Astrocyte (in vitro differentiated cells and primary cell): ENCODE measurements around the gene CFC1B. TPM values are rescaled to one million over a fixed set of nuclear protein-coding genes. Genes with fewer than 3 reads are reported as not detected.
"Not testable (repeated sequence)": the region's sequence is repeated elsewhere in the genome, so short reads cannot be mapped to it uniquely, and the experiment has no call there.

ENCODE experiments used
- DNase-seq: peaks from one replicate; pipeline ENCODE4 v3.0.0-alpha.2; 2010; ENCODE audit warnings: low read depth
- FAIRE-seq: peaks from 2 replicates; lab custom pipeline; 2011; peaks lifted over from hg19 to GRCh38; lab: Jason Lieb, UNC
- H2AFZ ChIP-seq: 2 replicates; pipeline ENCODE4 v1.6.0; 2012; ENCODE audit warnings: low read depth, low read length, inconsistent platforms
- H3K27ac ChIP-seq: 2 replicates; pipeline ENCODE4 v1.5.1; 2011; ENCODE audit warnings: low read depth, low read length, inconsistent platforms
- H3K27me3 ChIP-seq: 2 replicates; pipeline ENCODE4 v1.6.0; 2011; ENCODE audit warnings: low read length, inconsistent platforms; ENCODE audit not compliant: insufficient read depth
- H3K36me3 ChIP-seq: 2 replicates; pipeline ENCODE4 v1.5.1; 2011; ENCODE audit warnings: low read length, inconsistent platforms; ENCODE audit not compliant: insufficient read depth
- H3K4me1 ChIP-seq: 2 replicates; pipeline ENCODE4 v1.5.1; 2011; ENCODE audit warnings: low read length, inconsistent platforms; ENCODE audit not compliant: insufficient read depth
- H3K4me2 ChIP-seq: 2 replicates; pipeline ENCODE4 v1.6.0; 2012; ENCODE audit warnings: low read length, inconsistent platforms
- H3K4me3 ChIP-seq: 2 replicates; pipeline ENCODE4 v1.5.1; 2011; ENCODE audit warnings: low read depth, mild to moderate bottlenecking, low read length, inconsistent platforms; ENCODE audit not compliant: insufficient read depth
- H3K79me2 ChIP-seq: 2 replicates; pipeline ENCODE4 v1.6.0; 2012; ENCODE audit warnings: mild to moderate bottlenecking, low read length, inconsistent platforms; ENCODE audit not compliant: insufficient read depth
- H3K9ac ChIP-seq: 2 replicates; pipeline ENCODE4 v1.6.0; 2012; ENCODE audit warnings: mild to moderate bottlenecking, low read length, inconsistent platforms
- H3K9me3 ChIP-seq: 2 replicates; pipeline ENCODE4 v1.5.1; 2012; ENCODE audit warnings: low read depth, mild to moderate bottlenecking, low read length, inconsistent platforms; ENCODE audit not compliant: insufficient read depth
- H4K20me1 ChIP-seq: 2 replicates; pipeline ENCODE4 v1.6.0; 2012; ENCODE audit warnings: low read length, inconsistent platforms; ENCODE audit not compliant: insufficient read depth
- H3K27ac Mint-ChIP-seq: one replicate; pipeline ENCODE4 v1.8.0; 2021; ENCODE audit warnings: mild to moderate bottlenecking, mixed read lengths; ENCODE audit not compliant: unreplicated experiment
- H3K27me3 Mint-ChIP-seq: one replicate; pipeline ENCODE4 v1.8.0; 2021; ENCODE audit warnings: low read depth, mixed read lengths; ENCODE audit not compliant: unreplicated experiment
- H3K36me3 Mint-ChIP-seq: one replicate; pipeline ENCODE4 v1.8.0; 2021; ENCODE audit warnings: low read depth, mixed read lengths; ENCODE audit not compliant: unreplicated experiment
- H3K4me1 Mint-ChIP-seq: one replicate; pipeline ENCODE4 v1.8.0; 2021; ENCODE audit warnings: low read depth, mixed read lengths; ENCODE audit not compliant: unreplicated experiment
- H3K4me3 Mint-ChIP-seq: one replicate; pipeline ENCODE4 v1.8.0; 2021; ENCODE audit warnings: mild to moderate bottlenecking, moderate library complexity, mixed read lengths; ENCODE audit not compliant: unreplicated experiment
- H3K9me3 Mint-ChIP-seq: one replicate; pipeline ENCODE4 v1.8.0; 2021; ENCODE audit warnings: mild to moderate bottlenecking, mixed read lengths; ENCODE audit not compliant: unreplicated experiment
- total RNA-seq: library from RNA; stranded (reverse); gene quantifications from 2 replicates; pipeline ENCODE4 v1.2.1, GENCODE V29; 2021

The CFC1B gene
- total RNA-seq, 1 donor from 2014 or later, result not detected

GRCh38 chr2:130574230-130574629, 53.2 kb downstream of the CFC1B start:
- H3K4me3 Mint-ChIP-seq, DNase-seq, H3K4me1 ChIP-seq, H3K27ac Mint-ChIP-seq, H3K9me3 Mint-ChIP-seq, H4K20me1 ChIP-seq, H3K36me3 ChIP-seq, H3K27ac ChIP-seq, H3K79me2 ChIP-seq, H3K4me2 ChIP-seq, H3K27me3 ChIP-seq, H3K9me3 ChIP-seq, H3K4me1 Mint-ChIP-seq, H3K9ac ChIP-seq, H2AFZ ChIP-seq, H3K36me3 Mint-ChIP-seq, H3K27me3 Mint-ChIP-seq, FAIRE-seq, H3K4me3 ChIP-seq: not testable (repeated sequence)

GRCh38 chr2:130576209-130576784, 55.3 kb downstream of the CFC1B start:
- not testable (repeated sequence) for H3K4me3 Mint-ChIP-seq, H3K36me3 Mint-ChIP-seq, H3K27me3 Mint-ChIP-seq, H3K79me2 ChIP-seq, H3K27ac Mint-ChIP-seq, H3K4me1 Mint-ChIP-seq, H3K27me3 ChIP-seq, H4K20me1 ChIP-seq, DNase-seq, FAIRE-seq, H3K4me1 ChIP-seq, H3K9ac ChIP-seq, H2AFZ ChIP-seq, H3K36me3 ChIP-seq, H3K4me2 ChIP-seq, H3K4me3 ChIP-seq, H3K9me3 Mint-ChIP-seq, H3K27ac ChIP-seq, H3K9me3 ChIP-seq

- H2AFZ ChIP-seq, H3K9ac ChIP-seq, H3K36me3 ChIP-seq, H3K27ac Mint-ChIP-seq, H3K27me3 ChIP-seq, H3K4me3 Mint-ChIP-seq, H3K4me1 ChIP-seq, H3K27ac ChIP-seq, H3K4me3 ChIP-seq, H4K20me1 ChIP-seq, FAIRE-seq, H3K4me2 ChIP-seq, H3K79me2 ChIP-seq, H3K9me3 ChIP-seq, H3K9me3 Mint-ChIP-seq, H3K27me3 Mint-ChIP-seq, H3K4me1 Mint-ChIP-seq, DNase-seq, H3K36me3 Mint-ChIP-seq: not testable (repeated sequence)
Observed at GRCh38 chr2:130577559-130577958, 56.5 kb downstream of the CFC1B start.

Other genes starting within 250 kb of the CFC1B start
- 65.5 and 78.9 TPM in 2 replicates for gene IMP4, start 178.3 kb upstream of the CFC1B start, total RNA-seq
- 9.9 and 10.4 TPM in 2 replicates for gene PTPN18, start 165.2 kb upstream of the CFC1B start, total RNA-seq
- 0.32 and 0.50 TPM in 2 replicates for gene POTEI, start 11.9 kb upstream of the CFC1B start, total RNA-seq
- gene CFC1, start 78.4 kb downstream of the CFC1B start, total RNA-seq, result not detected in 2 replicates
- gene POTEJ, start 90.2 kb downstream of the CFC1B start, total RNA-seq, result not detected in 2 replicates
- gene GPR148, start 207.8 kb downstream of the CFC1B start, total RNA-seq, result not detected in 2 replicates
- gene AMER3, start 234.3 kb downstream of the CFC1B start, total RNA-seq, result 0.07 TPM in 1 of 2 replicates, not detected in the other